Measurements from ENCODE around the gene KDR.

DNA sequence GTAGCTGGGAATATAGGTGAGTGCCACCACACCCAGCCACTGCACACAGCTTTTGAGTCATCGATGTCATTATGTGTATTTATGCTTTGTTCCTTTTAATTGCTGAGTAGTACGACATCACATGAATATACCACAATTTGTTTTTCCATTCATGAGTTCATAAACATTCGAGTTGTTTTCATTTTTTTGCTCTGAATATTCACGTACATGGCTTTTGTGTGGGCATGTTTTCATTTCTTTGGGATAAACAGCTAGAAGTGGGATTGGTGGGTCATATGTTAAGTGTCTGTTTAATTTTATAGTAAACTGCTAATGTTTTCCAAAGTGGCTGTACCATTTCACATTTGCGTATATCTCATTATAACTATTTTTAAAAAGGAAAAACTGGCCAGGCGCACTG, 45.1 kb upstream of the KDR start:
- TF ChIP-seq YY1 (IDR thresholded peaks at IDR 0.05) (no peak), TAF1 (conservative IDR thresholded peaks at IDR 0.05) (no peak)
